C4-2B (cell line): ENCODE measurements around the gene KCNIP4.

Experiments
- H3K27ac ChIP-seq: fragments of 450-650 bp; 2 replicates; pipeline ENCODE4 v1.5.1; 2017
- CTCF ChIP-seq: fragments of 450-650 bp; conservative IDR thresholded peaks from 2 replicates; pipeline ENCODE4 v1.5.1; 2017; ENCODE audit warnings: mild to moderate bottlenecking
- ZFX ChIP-seq: fragments of 450-650 bp; IDR thresholded peaks from 2 replicates; pipeline ENCODE4 v1.6.1; 2017

The KCNIP4 gene

GRCh38 chr4:20698820-20699219 lies 1249.8 kb downstream of the KCNIP4 start:
- TF ChIP-seq CTCF: no peak
- TF ChIP-seq ZFX: no peak
- H3K27ac ChIP-seq: no peak overlapping the region

- TF ChIP-seq CTCF (no peak), ZFX (no peak)
- H3K27ac ChIP-seq: no peak overlapping the region
Observed at GRCh38 chr4:20698382-20698781, 1250.2 kb downstream of the KCNIP4 start.

GRCh38 chr4:20696815-20697214 lies 1251.8 kb downstream of the KCNIP4 start:
- no peak overlapping the region for H3K27ac ChIP-seq
- TF ChIP-seq ZFX (no peak), CTCF (no peak)

GRCh38 chr4:20687864-20688263 lies 1260.7 kb downstream of the KCNIP4 start:
- no peak for TF ChIP-seq CTCF
- TF ChIP-seq ZFX: no peak
- no peak overlapping the region for H3K27ac ChIP-seq

GRCh38 chr4:20684852-20685763 lies 1263.5 kb downstream of the KCNIP4 start:
- TF ChIP-seq ZFX (no peak), CTCF (peak; percentile 75)
- no peak overlapping the region for H3K27ac ChIP-seq

- no peak overlapping the region for H3K27ac ChIP-seq
- TF ChIP-seq CTCF (no peak), ZFX (no peak)
Observed at GRCh38 chr4:20683766-20684165, 1264.8 kb downstream of the KCNIP4 start.

- no peak overlapping the region for H3K27ac ChIP-seq
- no peak for TF ChIP-seq ZFX
- no peak for TF ChIP-seq CTCF
Observed at GRCh38 chr4:20682853-20683252, 1265.7 kb downstream of the KCNIP4 start.
